ENCODE data around the gene CYP2D6. TPM values are rescaled to one million over a fixed set of nuclear protein-coding genes. Genes with fewer than 3 reads are reported as not detected.

Gene CYP2D6
- total RNA-seq, 2 experiments from 2014 or later: 3.7 to 4.4 TPM

- no peaks in the 10 kb centered on the region for H3K27me3 Mint-ChIP-seq
- H3K36me3 Mint-ChIP-seq: peaks cover 32% of the 10 kb centered on the region
- peak within 1 kb of the TSS; percentile 97 for H3K4me3 Mint-ChIP-seq
- H3K9me3 Mint-ChIP-seq: no peaks in the 10 kb centered on the region
- peak; percentile 97 for DNase-seq
- peak; percentile 93 for ATAC-seq (ENCODE audit: low read depth)
- H3K4me1 Mint-ChIP-seq: peaks cover 19% of the 10 kb centered on the region
- POLR2A ChIA-PET: interaction anchor here (0.9 to 5.2 kb wide), 10 partner anchors 9 to 535 kb away, joined by 3 to 96 read pairs (median 4); partner anchors contain the start of genes CENPM, NAGA, NDUFA6 and POLDIP3
- peak within 1 kb of the TSS; percentile 97 for H3K27ac Mint-ChIP-seq
These were observed 51.0 kb downstream of the CYP2D6 start, which contains the start of gene SMDT1 for GRCh38 chr22:42079319-42080251. SMDT1 (plus strand) TSS chr22:42079700; CDS start chr22:42079769, 69 bp downstream.

GRCh38 chr22:42078469-42079318 lies 51.9 kb downstream of the CYP2D6 start:
- H3K36me3 Mint-ChIP-seq: peaks cover 25% of the 10 kb centered on the region
- peak overlapping the region; percentile 97 for H3K4me3 Mint-ChIP-seq
- POLR2A ChIA-PET: interaction anchor here (0.9 to 5.2 kb wide), 8 partner anchors 9 to 366 kb away, joined by 3 to 96 read pairs (median 5); partner anchors contain the start of genes NAGA, NDUFA6, SMIM45 and WBP2NL
- ATAC-seq (ENCODE audit: low read depth): no peak
- H3K27me3 Mint-ChIP-seq: no peaks in the 10 kb centered on the region
- no peak for DNase-seq
- peak overlapping the region; percentile 97 for H3K27ac Mint-ChIP-seq
- peaks cover 18% of the 10 kb centered on the region for H3K4me1 Mint-ChIP-seq
- no peaks in the 10 kb centered on the region for H3K9me3 Mint-ChIP-seq

GRCh38 chr22:42077486-42078125 lies 53.0 kb downstream of the CYP2D6 start:
- Mint-ChIP-seq H3K4me1 (peaks cover 21% of the 10 kb centered on the region), H3K9me3 (no peaks in the 10 kb centered on the region), H3K27me3 (no peaks in the 10 kb centered on the region), H3K4me3 (no peak overlapping the region), H3K27ac (no peak overlapping the region), H3K36me3 (peaks cover 20% of the 10 kb centered on the region)
- DNase-seq (peak; percentile 25), ATAC-seq (ENCODE audit: low read depth) (no peak)
- POLR2A ChIA-PET: interaction anchor here (1.2 to 5.2 kb wide), 2 partner anchors 12 to 128 kb away, joined by 4 to 96 read pairs; partner anchors contain the start of gene NDUFA6

GRCh38 chr22:42076764-42077485 lies 53.7 kb downstream of the CYP2D6 start:
- H3K4me1 Mint-ChIP-seq: peaks cover 19% of the 10 kb centered on the region

More at GRCh38 chr22:42076764-42077485, 53.7 kb downstream of the CYP2D6 start:
- Mint-ChIP-seq H3K36me3 (peaks cover 14% of the 10 kb centered on the region), H3K9me3 (no peaks in the 10 kb centered on the region), H3K27me3 (no peaks in the 10 kb centered on the region), H3K4me3 (no peak overlapping the region), H3K27ac (peak overlapping the region; percentile 45)
- POLR2A ChIA-PET: interaction anchor here (1.0 to 5.2 kb wide), 3 partner anchors 13 to 538 kb away, joined by 3 to 96 read pairs (median 12); partner anchors contain the start of genes NDUFA6 and POLDIP3
- no peak for ATAC-seq (ENCODE audit: low read depth)
- peak; percentile 29 for DNase-seq

Other genes starting within 250 kb of the CYP2D6 start
- not detected for gene SHISA8, start 215.7 kb downstream of the CYP2D6 start, total RNA-seq
- 10 to 100 TPM in 1 of 2 experiments, 1 to 10 TPM in 1; 9.9 to 10.1 TPM for gene TNFRSF13C, start 204.0 kb downstream of the CYP2D6 start, total RNA-seq
- gene CENPM, start 183.7 kb downstream of the CYP2D6 start, total RNA-seq: 10 to 100 TPM; 45.4 to 53.2 TPM
- gene SEPTIN3, start 161.4 kb downstream of the CYP2D6 start, total RNA-seq: under 1 TPM; 0.31 to 0.42 TPM
- gene WBP2NL, start 132.0 kb downstream of the CYP2D6 start, total RNA-seq: 1 to 10 TPM; 2.4 to 2.6 TPM
- gene NAGA, start 60.0 kb downstream of the CYP2D6 start, total RNA-seq: 10 to 100 TPM; 15.9 to 18.4 TPM
- gene PHETA2, start 56.6 kb downstream of the CYP2D6 start, total RNA-seq: 1 to 10 TPM; 2.8 to 3.3 TPM
- 10 to 100 TPM; 82.1 to 84.9 TPM for gene SMDT1, start 51.1 kb downstream of the CYP2D6 start, total RNA-seq
- gene NDUFA6, start 40.0 kb downstream of the CYP2D6 start, total RNA-seq: 10 to 100 TPM; 69.0 to 73.5 TPM
- gene TCF20, start 139.8 kb upstream of the CYP2D6 start, total RNA-seq: 10 to 100 TPM; 77.0 to 87.4 TPM

Data from activated naive CD8-positive, alpha-beta T cell treated with anti-CD3 and anti-CD28 coated beads, Interleukin-2, amount 10 ng/mL, durations not matched to agents 7 days and 5 days (primary cell).